Placental pericyte (primary cell): ENCODE data around the gene KRTAP6-1. TPM values are rescaled to one million over a fixed set of nuclear protein-coding genes. Genes with fewer than 3 reads are reported as not detected.

Experiments used
- small RNA-seq: library from RNA; depleted of rRNA; stranded (forward); fragments of <200 nt; gene quantifications from one replicate; pipeline ENCODE3, GENCODE V24; 2012; ENCODE audit warnings: low replicate concordance
- total RNA-seq: library from RNA; depleted of rRNA; stranded (reverse); fragments of >200 nt; gene quantifications from 2 replicates; pipeline ENCODE4 v1.2.3, GENCODE V29; 2012

Gene KRTAP6-1
- total RNA-seq, result not detected in 2 replicates

GRCh38 chr21:30613836-30614235, at the start of gene KRTAP6-1:
KRTAP6-1 (minus strand) TSS chr21:30613930; CDS start chr21:30613904, 26 bp downstream.

GRCh38 chr21:30642564-30642963, 28.8 kb upstream of the KRTAP6-1 start, which contains the start of gene KRTAP20-3:
KRTAP20-3 (plus strand) TSS chr21:30642864.

GRCh38 chr21:30634906-30635305, 21.2 kb upstream of the KRTAP6-1 start, which contains the start of gene KRTAP20-2:
KRTAP20-2 (plus strand) TSS chr21:30635206; CDS start chr21:30635264, 58 bp downstream.

GRCh38 chr21:30620522-30620921, 6.8 kb upstream of the KRTAP6-1 start, which contains the start of gene KRTAP20-4:
KRTAP20-4 (plus strand) TSS chr21:30620627.

GRCh38 chr21:30616125-30616524, 2.4 kb upstream of the KRTAP6-1 start, which contains the start of gene KRTAP20-1:
KRTAP20-1 (plus strand) TSS chr21:30616425; CDS start chr21:30616455, 30 bp downstream.

GRCh38 chr21:30600787-30601186, 12.9 kb downstream of the KRTAP6-1 start, which contains the start of gene KRTAP22-1:
KRTAP22-1 (plus strand) TSS chr21:30601087.

GRCh38 chr21:30598802-30599201, 14.9 kb downstream of the KRTAP6-1 start, which contains the start of gene KRTAP6-2:
KRTAP6-2 (minus strand) TSS chr21:30598902; CDS start chr21:30598874, 28 bp downstream.

GRCh38 chr21:30592140-30592539, 21.6 kb downstream of the KRTAP6-1 start, which contains the start of gene KRTAP6-3:
KRTAP6-3 (plus strand) TSS chr21:30592440; CDS start chr21:30592446, 6 bp downstream.

GRCh38 chr21:30590297-30590696, 23.4 kb downstream of the KRTAP6-1 start, which contains the start of gene KRTAP22-2:
KRTAP22-2 (minus strand) TSS chr21:30590397.

Small RNA genes within 50 kb of the gene (small RNA-seq; reads per million reads assigned to genes)
- not detected for gene KRTAP20-1
- gene KRTAP20-3, result not detected
- gene KRTAP20-4, result not detected
- not detected for gene KRTAP22-1
- gene KRTAP22-2, result not detected

Other genes with a start within 250 kb of the KRTAP6-1 start
- gene KRTAP13-2, start 241.7 kb downstream of the KRTAP6-1 start, total RNA-seq, result not detected in 2 replicates
- not detected in 2 replicates for gene KRTAP13-1, start 217.9 kb downstream of the KRTAP6-1 start, total RNA-seq
- not detected in 2 replicates for gene KRTAP13-3, start 188.0 kb downstream of the KRTAP6-1 start, total RNA-seq
- gene KRTAP13-4, start 183.7 kb downstream of the KRTAP6-1 start, total RNA-seq, result not detected in 2 replicates
- not detected in 2 replicates for gene KRTAP15-1, start 173.7 kb downstream of the KRTAP6-1 start, total RNA-seq
- gene KRTAP19-1, start 133.6 kb downstream of the KRTAP6-1 start, total RNA-seq, result not detected in 2 replicates
- not detected in 2 replicates for gene KRTAP19-2, start 126.5 kb downstream of the KRTAP6-1 start, total RNA-seq
- not detected in 2 replicates for gene KRTAP19-3, start 121.9 kb downstream of the KRTAP6-1 start, total RNA-seq
- gene KRTAP19-4, start 116.8 kb downstream of the KRTAP6-1 start, total RNA-seq, result not detected in 2 replicates
- gene KRTAP19-5, start 111.8 kb downstream of the KRTAP6-1 start, total RNA-seq, result not detected in 2 replicates
- gene KRTAP19-6, start 72.1 kb downstream of the KRTAP6-1 start, total RNA-seq, result not detected in 2 replicates
- not detected in 2 replicates for gene KRTAP19-7, start 52.6 kb downstream of the KRTAP6-1 start, total RNA-seq
- not detected in 2 replicates for gene KRTAP22-2, start 23.5 kb downstream of the KRTAP6-1 start, total RNA-seq
- gene KRTAP6-3, start 21.5 kb downstream of the KRTAP6-1 start, total RNA-seq, result not detected in 2 replicates
- gene KRTAP6-2, start 15.0 kb downstream of the KRTAP6-1 start, total RNA-seq, result not detected in 2 replicates
- not detected in 2 replicates for gene KRTAP22-1, start 12.8 kb downstream of the KRTAP6-1 start, total RNA-seq
- not detected in 2 replicates for gene KRTAP20-1, start 2.5 kb upstream of the KRTAP6-1 start, total RNA-seq
- not detected in 2 replicates for gene KRTAP20-4, start 6.7 kb upstream of the KRTAP6-1 start, total RNA-seq
- not detected in 2 replicates for gene KRTAP20-2, start 21.3 kb upstream of the KRTAP6-1 start, total RNA-seq
- not detected in 2 replicates for gene KRTAP20-3, start 28.9 kb upstream of the KRTAP6-1 start, total RNA-seq
- not detected in 2 replicates for gene KRTAP21-3, start 104.8 kb upstream of the KRTAP6-1 start, total RNA-seq
- not detected in 2 replicates for gene KRTAP21-2, start 133.3 kb upstream of the KRTAP6-1 start, total RNA-seq
- not detected in 2 replicates for gene KRTAP21-1, start 141.5 kb upstream of the KRTAP6-1 start, total RNA-seq
- gene KRTAP8-1, start 199.3 kb upstream of the KRTAP6-1 start, total RNA-seq, result not detected in 2 replicates
- gene KRTAP7-1, start 215.8 kb upstream of the KRTAP6-1 start, total RNA-seq, result not detected in 2 replicates